SU-DHL-6 (cell line): ENCODE measurements around the gene CDV3.

ENCODE experiments used
- CTCF ChIP-seq: fragments of 200-600 bp; sonication (generic); IDR thresholded peaks from one replicate; pipeline ENCODE4 v1.5.1; 2017; ENCODE audit warnings: antibody characterized with exemption, mild to moderate bottlenecking, low read length, moderate library complexity; ENCODE audit not compliant: insufficient read depth, poor library complexity, severe bottlenecking
- EZH2phosphoT487 ChIP-seq: fragments of 200-600 bp; sonication (generic), shearing (Covaris generic); conservative IDR thresholded peaks from 2 replicates; pipeline ENCODE4 v1.6.1; 2018; ENCODE audit warnings: mild to moderate bottlenecking, antibody characterized with exemption, low read length, moderate library complexity, mixed read lengths

GRCh38 chr3:133598405-133598804 lies 24.9 kb downstream of the CDV3 start:
- TF ChIP-seq CTCF (no peak), EZH2phosphoT487 (no peak)
